NB4 (cell line): ENCODE measurements around the gene NUTM2G.
"Not testable (repeated sequence)": the region's sequence is repeated elsewhere in the genome, so short reads cannot be mapped to it uniquely, and the experiment has no call there.

ENCODE experiments used
- POLR2A ChIP-seq: IDR thresholded peaks from 2 replicates; pipeline ENCODE4 v1.6.1; 2011; ENCODE audit warnings: mild to moderate bottlenecking; ENCODE audit not compliant: insufficient read length; ENCODE audit errors: extremely low read depth
- TF ChIP-seq, protein P1 (sequence below): IDR thresholded peaks from one replicate; pipeline ENCODE4 v1.5.1; 2012; ENCODE audit warnings: low read depth, low read length
- TF ChIP-seq, protein P2 (sequence below): IDR thresholded peaks from 2 replicates; pipeline ENCODE4 v1.6.1; 2011; ENCODE audit warnings: low read depth, low read length

DNA sequence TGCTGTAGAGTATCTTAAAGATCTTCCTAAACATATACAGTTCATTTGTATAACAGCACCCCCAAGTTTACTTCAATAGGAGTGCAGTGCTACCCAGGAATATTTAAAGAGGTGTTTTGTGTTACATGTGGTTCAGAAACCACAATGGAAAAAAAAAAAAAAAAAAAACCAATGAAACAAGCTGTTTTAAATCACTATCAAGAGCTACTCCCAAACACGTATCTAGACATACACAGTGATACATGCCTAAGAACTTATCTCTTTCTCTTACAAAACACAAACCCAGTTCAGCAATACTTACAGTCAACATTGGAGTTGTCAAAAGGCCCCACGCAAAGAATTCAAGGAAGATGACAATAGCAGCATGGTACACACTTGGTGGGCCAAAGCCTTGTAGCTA, 43.9 kb downstream of the NUTM2G start:
- TF ChIP-seq, protein P1, sequence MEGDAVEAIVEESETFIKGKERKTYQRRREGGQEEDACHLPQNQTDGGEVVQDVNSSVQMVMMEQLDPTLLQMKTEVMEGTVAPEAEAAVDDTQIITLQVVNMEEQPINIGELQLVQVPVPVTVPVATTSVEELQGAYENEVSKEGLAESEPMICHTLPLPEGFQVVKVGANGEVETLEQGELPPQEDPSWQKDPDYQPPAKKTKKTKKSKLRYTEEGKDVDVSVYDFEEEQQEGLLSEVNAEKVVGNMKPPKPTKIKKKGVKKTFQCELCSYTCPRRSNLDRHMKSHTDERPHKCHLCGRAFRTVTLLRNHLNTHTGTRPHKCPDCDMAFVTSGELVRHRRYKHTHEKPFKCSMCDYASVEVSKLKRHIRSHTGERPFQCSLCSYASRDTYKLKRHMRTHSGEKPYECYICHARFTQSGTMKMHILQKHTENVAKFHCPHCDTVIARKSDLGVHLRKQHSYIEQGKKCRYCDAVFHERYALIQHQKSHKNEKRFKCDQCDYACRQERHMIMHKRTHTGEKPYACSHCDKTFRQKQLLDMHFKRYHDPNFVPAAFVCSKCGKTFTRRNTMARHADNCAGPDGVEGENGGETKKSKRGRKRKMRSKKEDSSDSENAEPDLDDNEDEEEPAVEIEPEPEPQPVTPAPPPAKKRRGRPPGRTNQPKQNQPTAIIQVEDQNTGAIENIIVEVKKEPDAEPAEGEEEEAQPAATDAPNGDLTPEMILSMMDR, result not testable (repeated sequence)
- TF ChIP-seq, protein P2, sequence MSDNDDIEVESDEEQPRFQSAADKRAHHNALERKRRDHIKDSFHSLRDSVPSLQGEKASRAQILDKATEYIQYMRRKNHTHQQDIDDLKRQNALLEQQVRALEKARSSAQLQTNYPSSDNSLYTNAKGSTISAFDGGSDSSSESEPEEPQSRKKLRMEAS, result not testable (repeated sequence)
- not testable (repeated sequence) for TF ChIP-seq POLR2A
